SHP77 treated with DMSO at 0.1 percent for 48 hours (cell line): Measurements from ENCODE around the gene CASP10.
A peak's percentile ranks its signal among the peaks of the same experiment; 100 is the strongest.
"Not testable (repeated sequence)": the region's sequence is repeated elsewhere in the genome, so short reads cannot be mapped to it uniquely, and the experiment has no call there.

Experiments
- DNase-seq: peaks from one replicate; lab custom pipeline; 2025; lab: John Stamatoyannopoulos, UW

CASP10 gene

DNA sequence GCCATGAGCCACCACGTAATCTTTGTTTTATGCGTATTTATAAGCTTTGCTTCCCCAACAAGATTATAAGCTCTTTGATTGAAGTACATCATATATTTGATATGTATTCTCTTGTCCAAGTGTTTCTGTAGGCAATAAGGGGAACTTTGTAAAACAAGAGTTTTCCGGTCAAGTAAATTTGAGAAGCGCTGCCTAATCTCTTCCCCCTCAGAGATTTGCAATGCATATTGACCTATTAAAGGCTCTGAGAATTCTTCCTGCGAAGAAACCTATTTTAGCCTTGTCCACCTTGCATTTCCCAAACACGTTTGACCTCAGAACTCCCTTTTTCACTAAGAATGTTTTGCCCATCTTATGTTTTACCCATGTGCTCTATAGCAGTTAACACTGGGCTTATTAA lies 26.9 kb upstream of the CASP10 start:
- DNase-seq = no peak

DNA sequence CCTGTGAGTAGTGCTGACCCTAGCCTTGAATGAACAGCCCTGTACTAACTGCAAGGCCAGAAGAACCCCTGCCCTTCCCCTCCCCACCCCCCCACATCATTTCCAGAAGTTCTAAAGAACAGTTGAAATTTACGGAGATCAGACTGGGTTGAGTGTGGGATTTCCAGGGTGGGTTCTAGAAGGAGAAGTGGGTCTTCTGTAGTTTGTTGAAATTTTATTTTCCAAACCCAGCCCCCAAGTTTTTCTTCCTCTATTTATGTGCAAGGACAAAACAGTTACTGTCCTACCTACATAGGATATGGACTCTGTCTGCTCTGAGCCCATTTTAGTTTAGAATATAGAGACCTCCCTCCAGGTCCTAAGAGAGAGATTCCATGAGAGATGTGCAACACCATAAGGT lies 26.3 kb upstream of the CASP10 start:
- no peak for DNase-seq

DNA sequence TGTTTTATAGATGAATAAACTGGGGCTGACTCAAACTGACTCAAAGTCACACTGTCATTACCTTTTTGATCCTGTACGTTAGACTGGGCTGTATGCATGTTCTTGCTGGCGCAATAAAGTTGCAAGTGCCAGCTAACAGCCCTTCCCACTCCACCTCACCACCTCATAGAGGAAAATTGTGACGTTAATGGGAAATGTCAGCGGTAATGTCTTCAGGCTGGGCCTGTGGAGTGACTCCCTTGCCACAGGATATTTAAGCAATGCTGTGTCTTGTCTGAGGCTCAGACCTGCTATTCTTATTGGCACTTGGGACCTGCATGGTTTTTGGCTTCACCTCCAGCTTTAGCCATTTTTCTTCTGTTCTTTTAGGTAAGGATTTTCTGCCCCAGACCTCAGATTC lies 25.2 kb upstream of the CASP10 start:
- no peak for DNase-seq

DNA sequence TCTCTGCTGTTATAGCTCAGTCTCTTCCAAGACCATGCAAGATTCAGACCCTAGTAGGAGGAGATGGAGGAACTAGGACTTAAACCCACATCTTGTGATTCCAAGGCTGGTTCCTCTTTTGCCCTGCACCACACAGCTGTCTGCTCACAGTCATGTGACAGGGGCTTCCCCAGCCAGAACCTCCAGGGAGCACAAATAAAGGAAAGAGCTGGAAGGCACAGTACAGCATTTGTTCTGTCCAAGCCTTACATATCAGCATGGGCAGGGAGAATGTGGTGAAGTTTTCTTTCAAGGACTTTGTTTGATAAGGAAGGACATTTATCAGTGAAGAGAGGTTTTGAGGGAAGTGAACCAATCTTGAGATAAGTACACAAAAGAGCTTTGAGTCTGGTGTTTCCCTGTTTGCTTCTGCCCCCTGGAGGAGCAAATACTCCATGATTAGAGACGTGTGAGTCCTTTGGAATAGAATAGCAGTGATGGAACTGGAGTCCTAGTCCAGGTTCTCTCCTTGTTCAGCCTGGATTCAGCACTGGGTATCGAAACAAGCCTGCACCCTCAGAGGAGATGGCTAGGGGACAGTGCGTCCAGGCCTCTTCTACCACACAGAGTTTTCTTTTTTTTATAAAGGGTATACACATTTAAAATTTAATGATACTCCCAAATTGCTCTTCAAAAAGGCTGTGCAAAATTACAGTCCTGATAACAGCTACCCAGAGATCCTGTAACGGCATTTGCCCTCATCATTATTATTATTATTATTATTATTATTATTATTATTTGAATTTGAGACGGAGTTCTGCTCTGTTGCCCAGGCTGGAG lies 24.6 kb upstream of the CASP10 start:
- peak; percentile 21 for DNase-seq

DNA sequence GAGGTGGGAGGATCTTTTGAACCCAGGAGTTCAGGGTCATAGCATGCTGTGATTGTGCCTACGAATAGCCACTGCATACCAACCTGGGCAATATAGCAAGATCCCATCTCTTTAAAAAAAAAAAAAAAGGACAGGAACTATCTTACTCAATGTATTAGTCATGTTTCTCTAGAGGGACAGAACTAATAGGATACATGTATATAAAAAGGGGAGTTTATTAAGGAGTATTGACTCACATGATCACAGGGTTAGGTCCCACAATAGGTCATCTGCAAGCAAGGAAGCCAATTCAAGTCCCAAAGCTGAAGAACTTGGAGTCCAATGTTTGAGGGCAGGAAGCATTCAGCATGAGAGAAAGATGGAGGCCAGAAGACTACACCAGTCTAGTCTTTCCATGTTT lies 18.8 kb upstream of the CASP10 start:
- no peak for DNase-seq

DNA sequence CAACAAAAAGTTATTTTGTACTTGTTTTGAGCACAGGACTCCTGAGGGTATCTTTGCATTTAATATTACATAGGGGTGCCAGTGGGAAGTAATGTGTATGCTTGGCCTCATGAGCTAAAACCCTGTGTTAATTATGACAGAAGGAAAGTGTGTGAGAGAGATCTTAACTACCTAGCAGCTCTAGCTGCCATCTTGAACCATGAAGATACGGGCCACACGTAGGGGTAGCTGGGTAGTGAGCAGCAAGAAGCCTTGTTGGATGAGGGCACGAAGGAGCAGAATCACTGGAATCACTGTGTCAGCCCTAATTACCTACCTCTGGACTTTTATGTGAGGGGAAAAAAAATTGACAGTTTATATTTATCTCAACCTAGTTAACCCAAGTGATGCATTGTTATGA lies 15.4 kb upstream of the CASP10 start:
- no peak for DNase-seq

DNA sequence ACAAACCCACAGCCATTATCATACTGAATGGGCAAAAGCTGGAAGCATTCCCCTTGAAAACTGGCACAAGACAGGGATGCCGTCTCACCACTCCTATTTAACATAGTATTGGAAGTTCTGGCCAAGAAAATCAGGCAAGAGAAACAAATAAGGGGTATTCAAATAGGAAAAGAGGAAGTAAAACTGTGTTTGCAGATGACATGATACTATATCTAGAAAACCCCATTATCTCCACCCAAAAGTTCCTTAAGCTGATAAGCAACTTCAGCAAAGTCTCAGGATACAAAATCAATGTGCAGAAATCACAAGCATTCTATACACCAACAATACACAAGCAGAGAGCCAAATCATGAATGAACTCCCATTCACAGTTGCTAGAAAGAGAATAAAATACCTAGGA lies 14.4 kb upstream of the CASP10 start:
- not testable (repeated sequence) for DNase-seq

DNA sequence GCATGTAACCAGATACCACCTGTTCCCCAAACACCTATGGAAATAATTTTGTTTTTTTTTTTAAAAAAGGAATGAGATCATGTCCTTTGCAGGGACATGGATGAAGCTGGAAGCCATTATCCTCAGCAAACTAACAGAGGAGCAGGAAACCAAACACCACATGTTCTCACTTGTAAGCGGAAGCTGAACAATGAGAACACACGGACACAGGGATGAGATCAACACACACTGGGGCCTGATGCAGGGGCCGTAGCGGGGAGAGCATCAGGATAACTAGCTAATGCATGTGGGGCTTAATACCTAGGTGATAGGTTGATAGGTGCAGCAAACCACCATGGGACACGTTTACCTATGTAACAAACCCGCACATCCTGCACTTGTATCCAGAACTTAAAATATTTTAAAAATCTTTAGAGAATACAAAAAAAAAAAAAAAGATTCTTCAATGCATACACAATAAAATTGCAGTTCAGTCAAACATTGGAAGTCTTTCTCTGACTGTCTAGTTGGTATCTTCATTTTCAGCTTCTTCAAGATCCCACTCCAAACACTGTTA lies 11.6 kb upstream of the CASP10 start:
- DNase-seq = no peak

DNA sequence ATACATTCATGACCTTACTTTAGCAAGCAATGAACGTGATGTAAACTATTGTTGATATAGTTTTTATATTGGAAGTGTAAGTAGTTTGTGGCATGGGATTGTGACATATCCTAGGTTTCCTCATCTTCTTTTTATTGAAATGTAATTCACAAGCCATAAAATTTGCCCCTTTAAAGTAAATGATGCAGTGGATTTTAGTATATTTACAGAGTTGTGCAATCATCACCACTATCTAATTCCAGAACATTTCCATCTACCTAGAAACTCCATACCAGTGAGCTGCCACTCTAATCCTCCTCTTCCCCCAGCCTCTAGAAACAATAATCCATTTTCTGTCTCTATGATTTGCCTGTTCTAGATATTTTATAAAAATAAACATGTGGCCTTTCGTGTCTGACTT lies 10.7 kb upstream of the CASP10 start:
- no peak for DNase-seq

DNA sequence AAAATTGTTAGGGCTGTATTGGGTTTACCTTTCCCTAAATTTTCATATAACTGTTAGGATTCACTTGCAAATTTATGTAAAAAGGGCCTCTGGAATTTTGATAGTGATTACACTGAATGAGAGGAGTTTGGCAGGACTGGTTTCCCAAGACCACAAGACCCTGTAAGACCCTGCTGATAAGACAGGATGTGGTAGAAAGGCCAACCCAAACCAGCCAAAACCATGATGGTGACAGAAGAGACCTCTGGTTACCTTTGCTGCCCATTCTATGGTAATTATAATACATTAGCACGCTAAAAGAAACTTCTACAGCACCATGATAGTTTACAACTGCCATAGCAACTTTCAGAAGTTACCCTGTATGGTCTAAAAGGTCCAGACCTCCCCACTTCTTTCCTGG lies 8.3 kb upstream of the CASP10 start:
- DNase-seq = no peak

DNA sequence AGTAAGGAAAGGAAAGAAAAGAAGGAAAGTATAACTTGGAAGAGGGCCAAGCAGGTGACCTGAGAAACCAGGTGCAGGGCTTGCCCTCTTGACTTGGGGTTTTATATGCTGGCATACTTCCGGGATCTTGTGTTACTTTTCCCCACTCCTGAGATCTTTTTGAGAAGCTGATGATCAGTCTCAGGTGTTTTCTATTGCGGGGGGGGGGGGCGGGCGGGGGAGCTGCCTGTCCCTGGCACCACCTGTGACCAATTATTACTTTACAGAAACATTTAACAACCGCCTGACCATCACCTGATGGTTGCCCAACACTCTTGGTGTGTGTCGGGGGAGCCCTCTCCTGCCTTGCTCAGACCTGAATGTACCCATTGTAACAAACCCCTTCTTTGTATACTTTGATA lies 6.9 kb upstream of the CASP10 start:
- no peak for DNase-seq

DNA sequence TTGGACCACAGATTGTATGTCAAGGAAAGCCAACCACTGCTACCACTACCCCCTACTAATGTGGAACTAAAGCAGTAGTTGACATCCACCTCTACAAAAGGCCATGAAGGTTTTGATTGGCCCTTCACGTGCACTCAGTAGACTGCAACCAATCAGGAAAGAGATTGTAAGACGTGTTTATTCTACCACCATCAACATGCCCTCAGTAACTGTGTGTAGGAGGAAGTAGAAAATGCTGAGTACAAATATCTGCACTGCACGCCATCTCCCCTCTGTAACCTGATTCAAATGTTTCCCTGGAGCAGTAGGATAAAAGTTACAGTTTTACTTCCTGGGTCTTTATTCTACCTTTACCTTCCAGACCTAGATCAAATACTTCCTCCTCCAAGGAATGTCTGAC lies 2.9 kb upstream of the CASP10 start:
- no peak for DNase-seq

DNA sequence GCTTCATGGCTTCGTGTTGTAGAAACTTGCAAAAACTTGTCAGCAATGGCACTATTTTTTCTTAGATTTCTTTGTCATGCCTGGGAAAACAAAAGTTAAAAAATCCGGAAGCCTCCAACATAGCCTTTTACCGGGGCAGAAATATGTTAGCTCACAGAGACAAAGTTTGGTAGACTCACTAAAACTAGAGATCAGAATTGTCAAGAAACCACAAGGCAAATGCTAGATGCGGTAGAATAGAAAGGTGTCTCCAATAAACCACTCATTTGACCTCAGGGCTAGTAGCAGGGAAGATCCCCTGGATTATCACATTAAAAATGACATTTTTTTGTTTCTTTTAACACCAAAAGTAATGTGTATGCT lies 405 bp downstream of the CASP10 start:
- DNase-seq = no peak

DNA sequence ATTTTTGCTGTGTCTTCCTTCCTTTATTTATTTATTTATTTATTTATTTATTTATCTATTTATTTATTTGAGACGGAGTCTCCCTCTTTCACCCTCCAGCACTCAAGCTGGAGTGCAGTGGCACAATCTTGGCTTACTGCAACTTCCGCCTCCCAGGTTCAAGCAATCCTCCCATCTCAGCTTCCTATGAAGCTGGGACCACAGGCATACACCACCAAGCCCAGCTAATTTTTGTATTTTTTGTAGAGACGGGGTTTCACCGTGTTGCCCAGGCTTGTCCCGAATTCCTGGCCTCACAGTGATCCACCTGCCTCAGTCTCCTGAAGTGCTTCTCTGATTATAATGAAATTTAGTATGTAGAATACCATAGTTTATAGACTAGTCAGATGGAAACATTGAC lies 894 bp downstream of the CASP10 start:
- not testable (repeated sequence) for DNase-seq

DNA sequence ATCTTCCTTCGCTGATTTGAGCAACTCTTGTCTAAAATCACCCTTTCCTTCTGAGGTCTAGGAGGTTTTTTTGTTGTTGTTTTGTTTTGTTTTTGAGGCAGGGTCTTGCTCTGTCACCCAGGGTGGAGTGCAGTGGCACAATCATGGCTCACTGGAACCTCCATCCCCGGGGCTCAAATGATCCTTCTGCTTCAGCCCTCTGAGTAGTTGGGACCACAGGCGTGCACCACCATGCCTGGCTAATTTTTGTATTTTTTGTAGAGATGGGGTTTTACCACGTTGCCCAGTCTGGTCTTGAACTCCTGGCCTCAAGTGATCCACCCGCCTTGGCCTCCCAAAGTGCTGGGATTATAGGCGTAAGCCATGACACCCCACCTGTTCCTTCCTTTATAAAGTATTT lies 1.3 kb downstream of the CASP10 start:
- DNase-seq = not testable (repeated sequence)

DNA sequence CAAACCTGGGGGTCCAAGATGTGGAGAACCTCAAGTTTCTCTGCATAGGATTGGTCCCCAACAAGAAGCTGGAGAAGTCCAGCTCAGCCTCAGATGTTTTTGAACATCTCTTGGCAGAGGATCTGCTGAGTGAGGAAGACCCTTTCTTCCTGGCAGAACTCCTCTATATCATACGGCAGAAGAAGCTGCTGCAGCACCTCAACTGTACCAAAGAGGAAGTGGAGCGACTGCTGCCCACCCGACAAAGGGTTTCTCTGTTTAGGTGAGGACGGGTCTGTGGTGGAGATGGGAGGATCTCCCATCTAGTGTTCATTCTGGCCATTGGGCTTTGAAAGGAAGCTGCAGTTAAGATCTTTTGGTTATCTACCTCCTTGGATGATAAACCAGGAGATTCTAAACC lies 2.9 kb downstream of the CASP10 start:
- no peak for DNase-seq

DNA sequence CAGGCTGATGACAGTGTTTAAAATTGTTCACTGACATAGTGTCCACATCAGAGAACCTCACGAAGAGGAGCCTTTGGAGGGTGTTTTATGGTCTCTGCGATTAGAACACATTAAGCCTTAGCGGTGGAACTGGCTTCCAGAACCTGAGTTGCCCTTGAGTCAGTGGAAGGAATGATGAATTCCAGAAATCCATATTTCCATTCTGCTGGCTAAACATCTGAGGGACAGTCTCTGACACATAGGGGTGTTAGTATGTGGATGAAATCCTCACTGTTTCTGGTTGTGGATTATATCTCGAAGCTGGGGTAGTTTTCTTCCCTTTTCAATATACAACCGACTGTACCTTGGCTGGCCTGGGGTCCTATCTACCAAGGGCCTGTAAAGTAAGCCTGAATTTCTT lies 4.0 kb downstream of the CASP10 start:
- DNase-seq = no peak

DNA sequence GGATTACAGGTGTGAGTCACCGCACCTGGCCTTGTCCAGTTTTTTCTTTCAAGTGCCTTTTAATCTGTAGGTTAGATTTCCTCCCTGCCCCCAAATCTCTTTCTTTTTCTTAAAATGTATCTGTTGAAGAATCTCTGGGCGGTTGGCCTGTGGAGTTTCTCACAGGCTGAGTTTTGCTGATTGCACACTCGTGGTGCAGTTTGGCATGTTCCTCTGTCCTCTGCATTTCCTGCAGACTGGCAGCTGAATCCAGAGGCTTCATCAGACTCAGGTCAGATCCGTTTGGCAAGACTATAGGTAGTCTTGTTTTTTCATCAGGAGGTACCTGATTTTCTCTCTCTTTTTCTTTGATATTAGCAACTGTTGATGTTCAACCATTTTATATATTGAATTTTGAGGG lies 5.5 kb downstream of the CASP10 start:
- DNase-seq = no peak

DNA sequence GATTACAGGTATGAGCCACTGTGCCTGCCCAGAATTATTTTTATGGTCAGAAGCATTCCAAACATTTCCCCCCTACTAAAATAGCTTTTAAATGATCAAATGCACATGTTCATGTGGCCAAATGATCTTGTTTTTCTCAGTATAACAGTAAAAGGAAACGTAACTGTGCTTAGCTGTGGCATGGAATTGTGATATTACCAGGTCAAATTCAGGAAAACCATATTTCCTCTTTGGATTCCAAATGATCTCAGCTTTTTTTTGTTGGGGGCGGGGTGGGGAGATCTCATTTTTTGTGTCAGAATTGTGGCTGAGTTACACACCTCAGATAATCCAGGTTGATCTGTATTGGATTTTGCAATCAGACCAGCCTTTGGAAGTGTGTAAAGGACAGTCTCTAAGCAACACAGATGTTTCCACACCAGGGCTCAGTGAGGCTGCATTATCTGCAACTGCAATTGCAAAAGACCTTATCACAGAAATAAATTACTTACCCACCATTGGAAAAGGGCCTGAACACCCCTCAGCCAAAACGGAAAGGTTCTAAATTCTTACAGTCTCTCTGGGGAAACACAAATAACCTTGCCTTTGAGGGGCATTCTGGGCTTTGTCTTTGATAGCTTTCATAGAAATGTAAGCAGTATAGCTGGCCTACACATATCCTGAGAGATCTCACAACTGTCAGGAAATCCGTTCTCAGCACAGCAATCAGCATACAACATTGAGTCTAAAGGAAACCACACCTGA lies 8.4 kb downstream of the CASP10 start:
- DNase-seq = no peak

DNA sequence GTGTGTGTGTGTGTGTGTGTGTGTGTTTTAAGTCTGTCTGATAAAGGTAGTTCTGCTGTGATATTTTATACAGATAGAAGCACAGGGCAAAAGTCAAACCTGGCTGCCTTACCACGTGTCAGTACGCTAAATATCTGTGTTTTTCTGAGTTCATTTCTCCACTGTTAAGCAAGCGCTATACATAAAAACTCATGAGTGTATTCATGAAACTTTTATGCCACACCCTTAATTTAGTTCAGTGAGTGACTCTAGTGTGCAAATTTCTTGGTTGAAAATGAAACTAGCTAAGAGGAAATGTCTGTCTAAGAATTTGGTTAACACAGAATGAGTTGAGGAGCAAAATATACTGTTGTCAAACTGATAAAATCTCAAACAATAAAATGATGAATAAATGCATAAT lies 11.2 kb downstream of the CASP10 start:
- no peak for DNase-seq

DNA sequence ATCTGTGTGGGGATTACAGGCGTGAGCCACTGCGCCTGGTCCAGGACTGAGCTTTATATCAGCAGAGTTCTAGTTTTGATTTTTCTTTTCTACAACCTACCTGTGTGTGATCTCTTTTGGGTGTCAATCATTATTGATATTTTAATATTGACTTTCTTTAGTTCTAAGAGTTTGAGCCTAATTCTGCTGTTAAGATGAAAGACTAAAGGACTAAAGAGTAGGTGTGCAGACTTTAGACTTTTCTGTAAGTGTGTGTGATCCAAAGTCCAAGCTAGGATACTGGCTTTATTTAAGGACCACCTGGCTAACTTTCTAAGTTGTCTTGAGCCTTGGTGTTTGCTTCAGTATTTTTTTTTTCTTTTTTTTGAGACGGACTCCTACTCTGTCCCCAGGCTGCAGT lies 12.4 kb downstream of the CASP10 start:
- DNase-seq = no peak

DNA sequence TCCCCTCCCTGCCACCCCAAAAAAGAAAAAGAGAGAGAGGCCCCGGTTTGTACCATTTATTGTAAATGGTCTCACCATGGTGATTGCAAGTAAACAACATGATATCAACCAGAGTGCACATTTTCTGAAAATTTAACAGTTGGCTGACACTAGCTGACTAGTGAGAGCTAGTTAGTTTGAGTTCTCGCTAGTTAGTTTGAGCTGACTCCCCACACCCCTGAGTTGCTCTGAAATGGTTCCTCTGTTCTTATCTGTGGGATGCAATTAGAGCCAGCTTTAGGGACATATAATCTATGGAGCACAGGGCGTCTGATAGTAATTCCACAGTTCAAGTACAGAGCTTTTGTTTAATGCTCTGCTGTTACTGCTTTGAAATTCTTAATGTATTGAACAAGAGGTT lies 13.1 kb downstream of the CASP10 start:
- DNase-seq = no peak

DNA sequence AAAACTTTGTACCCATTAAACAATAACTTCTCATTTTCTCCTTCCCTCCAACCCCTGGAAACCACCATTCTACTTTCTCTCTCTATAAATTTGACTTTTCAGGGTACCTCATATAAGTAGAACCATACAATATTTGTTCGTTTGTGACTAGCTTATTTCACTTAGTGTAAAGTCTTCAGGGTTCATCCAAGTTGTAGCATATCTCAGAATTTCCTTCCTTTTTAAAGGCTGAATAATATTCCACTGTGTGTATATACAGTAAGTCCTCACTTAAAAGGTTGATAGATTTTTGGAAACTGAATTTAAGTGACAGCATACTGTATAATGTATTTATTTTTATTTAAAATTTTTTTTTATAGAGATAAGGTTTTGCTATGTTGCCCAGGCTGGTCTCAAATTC lies 13.9 kb downstream of the CASP10 start:
- DNase-seq = no peak

DNA sequence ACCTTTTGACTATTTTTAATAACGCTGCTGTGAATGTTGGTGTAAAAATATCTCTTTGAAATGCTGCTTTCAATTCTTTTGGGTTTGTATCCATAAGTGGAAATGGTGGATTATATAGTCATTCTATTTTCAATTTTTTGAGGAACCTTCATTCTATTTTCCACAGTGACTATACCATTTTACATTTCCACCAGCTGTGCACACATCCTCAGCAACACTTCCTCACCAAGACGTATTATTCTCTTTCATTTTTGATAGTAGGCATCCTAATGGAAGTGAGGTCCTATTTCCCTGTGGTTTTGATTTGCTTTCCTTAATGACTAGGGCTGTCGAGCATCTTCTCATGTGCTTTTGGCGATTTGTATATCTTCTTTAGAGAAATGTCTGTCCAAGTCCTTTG lies 14.8 kb downstream of the CASP10 start:
- no peak for DNase-seq
